Left colon (tissue), 2 donors: ENCODE data around the gene ID3. TPM values are rescaled to one million over a fixed set of nuclear protein-coding genes. Genes with fewer than 3 reads are reported as not detected.
A peak's percentile ranks its signal among the peaks of the same experiment; 100 is the strongest.
"Not testable (repeated sequence)": the region's sequence is repeated elsewhere in the genome, so short reads cannot be mapped to it uniquely, and the experiment has no call there.

Experiments used
- ATAC-seq: fragments of 200-7000 bp; cut with Tn5 transposase; one replicate; pipeline ENCODE4 v1.9.1; 2020; ENCODE audit warnings: mild to moderate bottlenecking, moderate library complexity
- DNase-seq, 2 donors: peaks; one replicate each; pipeline ENCODE4 v3.0.0-alpha.2; 2020
- intact Hi-C, 2 donors: fragments of 100-400 bp; cut with DNase I in 1 of 2; cut with micrococcal nuclease in 1 of 2; formaldehyde crosslinking; loops; one replicate each; pipeline versions ENCODE4 v1.11.2 to v1.14.0; 2022; cut with DNase I, micrococcal nuclease
- total RNA-seq, 2 donors: library from RNA; stranded (reverse); fragmentation: NEBNext Ultra II Directional; extraction: Animal tissue kit (Norgen Biotek cat#: 25700); gene quantifications; one replicate each; pipeline ENCODE4 v1.2.1, GENCODE V29; 2021
- donor health status: DM: no; HTN: no; CAD: no.
- donor health status: DM: yes; HTN: yes; CAD: no.

ID3 gene
- total RNA-seq, 2 donors from 2014 or later, result 131 to 223 TPM

DNA sequence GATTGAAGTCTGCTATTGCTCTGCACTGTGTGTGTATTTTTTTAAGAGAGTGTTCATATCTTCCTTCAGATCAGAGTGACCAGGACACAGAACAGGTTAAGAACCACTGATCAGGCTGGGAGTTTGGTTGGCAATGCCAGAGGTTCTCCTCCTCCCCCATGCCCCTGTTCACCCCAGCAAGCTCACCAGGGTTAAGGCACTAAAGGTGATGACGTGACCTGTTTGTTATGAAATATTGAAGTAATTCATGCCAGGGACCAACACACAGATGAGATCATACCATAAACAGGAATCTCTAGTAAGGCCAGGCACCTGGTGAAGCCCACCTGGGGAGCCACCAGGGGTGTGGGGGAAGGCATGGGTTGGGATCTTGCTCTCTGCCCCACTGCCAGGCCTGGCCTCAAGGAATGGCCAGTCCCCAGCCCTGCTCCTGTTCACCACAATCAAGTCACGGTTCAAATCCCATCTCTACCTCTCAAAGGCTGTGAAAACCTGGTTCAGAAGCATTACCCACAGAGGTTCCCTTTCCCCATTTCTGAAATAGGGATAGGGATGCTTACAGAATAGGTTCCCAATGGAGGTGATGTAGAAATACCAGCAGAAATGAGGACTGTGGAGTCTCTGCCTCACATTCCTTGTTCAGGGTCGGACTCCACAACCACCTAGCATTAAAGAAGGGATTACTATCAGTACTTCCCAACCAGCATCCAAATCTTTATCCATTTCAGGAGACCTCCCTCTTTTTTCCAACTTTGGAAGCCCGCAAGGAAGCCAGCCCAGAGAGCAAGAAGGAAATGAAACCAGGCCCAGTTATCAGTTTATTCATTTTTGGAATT is 2.4 kb downstream of the ID3 start:
- intact Hi-C loops, result no loop called here

DNA sequence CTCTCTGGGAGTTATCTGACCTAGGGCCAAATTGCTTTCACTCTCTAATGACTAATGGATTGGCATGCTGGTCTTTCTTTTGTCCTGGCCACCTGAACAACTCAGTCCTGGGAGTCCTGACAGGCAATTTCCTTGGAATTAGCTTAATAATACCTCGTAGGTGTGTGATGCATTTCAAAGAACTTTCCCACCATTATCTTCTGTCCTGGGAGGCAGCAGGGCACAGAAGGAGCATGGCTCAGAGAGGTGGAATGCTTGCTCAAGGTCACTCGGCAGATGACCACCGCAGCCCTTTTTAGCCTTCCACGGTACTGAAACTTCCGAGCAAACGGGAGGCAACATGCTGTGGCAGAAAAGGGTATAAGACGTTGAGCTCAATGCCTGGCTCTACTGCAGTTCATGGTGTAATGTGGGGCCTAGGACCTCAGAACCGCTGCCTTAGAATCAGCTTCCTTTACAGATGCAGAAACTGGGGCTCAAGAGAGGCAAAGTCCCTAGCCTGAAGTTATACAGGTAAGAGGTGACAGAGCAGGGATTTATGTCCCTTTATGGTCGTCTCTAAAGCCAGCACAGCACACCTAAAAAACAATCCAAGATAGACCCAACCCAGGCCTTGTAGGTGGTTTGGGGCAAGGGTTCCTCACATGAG is 3.2 kb downstream of the ID3 start:
- intact Hi-C loops, result no loop called here
- ATAC-seq (peak; percentile 28), DNase-seq (peak in 1 of 2 donors; percentile 39)

More for the DNA sequence above, 2.4 kb downstream of the ID3 start:
- DNase-seq (no peak), ATAC-seq (peak; percentile 11)

DNA sequence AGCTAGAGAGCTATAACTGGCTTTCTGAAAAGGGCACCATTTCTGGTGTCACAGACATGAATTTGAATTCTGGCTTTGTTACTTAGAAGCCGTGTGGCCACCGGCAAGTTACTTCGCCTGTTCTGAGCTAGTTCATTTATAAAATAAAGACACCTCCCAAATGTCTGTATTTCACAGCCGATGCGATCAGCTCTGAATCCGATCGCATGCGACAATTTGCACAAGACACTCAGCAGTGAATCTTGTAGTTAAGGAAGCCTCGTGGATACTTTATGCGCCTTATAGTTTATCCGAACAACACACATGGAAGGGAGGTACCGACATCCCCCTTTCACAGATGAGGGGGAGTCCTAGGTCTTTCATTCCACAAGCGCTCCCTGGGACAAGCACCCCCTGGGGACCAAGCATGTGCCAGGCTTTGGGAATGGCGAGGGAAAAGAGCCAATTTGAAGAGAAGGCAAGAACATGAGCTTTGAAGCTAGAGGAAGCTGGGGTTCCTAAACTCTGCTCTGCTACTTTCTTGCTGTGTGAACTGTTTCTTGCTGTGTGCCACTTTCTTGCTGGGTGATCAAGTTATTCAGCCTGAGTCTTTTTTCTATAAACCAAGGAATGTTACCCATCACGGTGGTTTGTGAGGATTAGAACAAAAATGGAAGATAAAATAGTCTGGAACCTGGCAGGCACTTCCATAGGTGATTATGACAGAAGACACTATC is 3.9 kb downstream of the ID3 start:
- intact Hi-C loops, result no loop called here
- no peak for DNase-seq
- no peak for ATAC-seq

DNA sequence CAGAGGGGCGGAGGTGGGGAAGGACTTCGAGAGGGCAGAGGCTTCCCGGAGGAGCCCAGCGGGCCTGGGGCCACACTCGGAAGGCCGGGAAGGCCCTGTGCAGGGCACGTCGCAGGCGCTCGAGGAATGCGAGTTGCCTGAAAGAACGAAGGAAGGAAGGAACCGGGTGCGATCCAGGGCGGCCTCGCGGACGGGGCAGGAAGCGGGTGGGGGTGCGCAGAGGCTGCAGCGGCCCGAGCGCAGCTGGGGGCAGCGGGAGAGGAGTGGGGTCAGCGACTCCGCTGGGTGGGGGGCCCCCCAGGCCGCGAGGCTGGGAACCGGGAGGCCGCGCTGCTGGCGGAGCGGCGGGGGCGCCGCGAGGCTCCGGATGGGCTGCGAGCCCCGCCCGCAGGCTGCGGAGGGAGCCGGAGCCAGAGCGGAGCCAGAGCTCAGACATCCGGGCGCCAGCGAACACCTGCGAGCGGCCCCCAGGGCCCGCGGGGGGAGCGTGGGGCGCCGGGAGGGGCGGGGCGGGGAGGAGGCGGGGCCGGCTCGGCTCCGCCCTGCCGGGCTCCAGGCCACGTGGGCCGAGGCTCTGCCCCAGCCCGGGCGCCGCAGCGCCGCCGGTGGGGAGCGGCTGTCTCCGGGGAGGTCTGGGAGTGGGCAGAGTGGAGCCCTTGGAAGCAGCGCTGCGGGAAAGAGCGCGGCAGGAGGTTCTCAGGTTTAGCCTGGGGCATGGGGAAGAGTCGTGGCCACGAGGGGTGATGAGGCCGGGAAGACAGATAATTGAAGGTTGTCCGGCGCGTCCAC is 4.6 kb downstream of the ID3 start:
- ATAC-seq (peak; percentile 54), DNase-seq (peak; percentile 83 to 85)
- intact Hi-C loops, result no loop called here

DNA sequence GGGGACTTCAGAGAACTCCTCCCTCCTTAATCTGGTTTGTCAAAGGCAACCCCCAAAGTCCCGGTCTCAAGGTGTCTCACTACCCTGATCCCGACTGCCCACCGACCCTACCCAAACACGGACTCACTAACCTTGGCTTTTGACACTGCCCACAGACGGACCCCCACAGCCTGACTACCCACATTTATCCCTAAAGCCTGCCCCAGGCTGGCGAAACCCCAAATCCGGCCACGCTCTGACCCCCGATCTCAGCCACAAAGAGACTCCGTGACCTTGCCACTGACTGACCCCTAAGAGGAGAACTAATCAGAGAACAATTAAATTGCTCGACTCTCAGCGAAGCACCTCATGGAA is 5.2 kb downstream of the ID3 start:
- intact Hi-C loops, result no loop called here

DNA sequence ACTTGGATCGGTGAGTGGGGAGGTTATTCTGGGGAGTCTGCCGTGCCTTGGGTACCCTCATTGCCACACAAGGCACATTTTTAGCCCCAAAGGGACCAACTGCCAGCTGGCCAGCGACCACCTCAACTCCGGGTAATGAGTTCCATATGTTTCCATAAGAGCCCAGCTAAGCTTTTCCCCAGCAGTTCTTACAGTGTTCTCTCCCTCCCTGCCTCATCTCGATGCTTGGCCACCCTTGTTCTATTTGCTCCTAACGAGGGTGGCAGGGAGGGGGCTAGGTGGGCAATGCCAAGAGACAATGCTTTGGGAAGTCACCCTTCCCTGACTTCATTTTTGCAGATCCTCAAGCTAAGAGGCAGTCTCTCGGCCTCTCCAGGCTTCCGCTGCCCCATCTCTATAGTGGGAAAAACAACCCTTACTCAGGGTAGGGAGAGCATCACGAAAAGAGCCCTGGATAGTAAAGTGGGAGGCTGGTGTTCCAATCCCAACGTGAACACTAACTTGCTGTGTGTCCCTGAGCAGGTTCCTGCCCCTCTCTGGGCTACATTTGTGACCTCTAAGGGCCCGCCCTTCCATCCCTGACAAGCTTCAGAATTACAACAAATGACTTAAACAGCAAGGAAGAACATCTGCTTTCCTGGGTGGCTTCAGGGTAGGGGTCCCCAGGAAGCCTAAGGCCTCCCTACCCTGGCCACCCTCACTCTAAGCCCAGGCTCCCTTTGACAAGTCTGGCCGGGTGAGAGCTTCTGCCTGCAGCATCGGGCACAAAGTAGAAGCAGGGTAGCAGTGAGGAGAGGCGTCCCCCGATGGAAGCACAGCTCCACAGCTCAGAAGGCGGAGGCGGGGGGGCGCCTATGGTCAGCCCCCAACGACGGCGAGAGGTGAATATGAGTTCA is 5.8 kb downstream of the ID3 start:
- intact Hi-C loops, result no loop called here
- DNase-seq (peak in 1 of 2 donors; percentile 40), ATAC-seq (no peak)

More for the DNA sequence above, 5.2 kb downstream of the ID3 start:
- DNase-seq, result no peak
- no peak for ATAC-seq

DNA sequence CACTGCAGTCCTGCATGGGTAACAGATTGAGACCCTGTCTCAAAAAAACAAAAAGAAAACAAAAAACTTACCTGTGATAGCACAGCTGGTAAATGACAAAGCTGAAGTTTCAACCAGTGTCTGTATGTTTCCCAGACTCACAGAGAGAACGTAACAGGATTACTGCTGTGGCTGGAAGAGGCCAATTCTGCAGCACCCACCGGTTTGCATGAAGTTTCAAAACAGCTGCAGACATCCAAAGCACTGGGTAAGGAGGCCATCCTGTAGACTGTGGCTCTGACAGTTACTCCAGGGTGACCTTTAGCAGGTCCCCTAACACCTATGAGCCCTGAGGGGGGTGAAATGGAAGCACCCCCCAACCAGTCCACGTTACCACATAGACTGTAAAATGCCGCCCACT is 7.5 kb downstream of the ID3 start:
- ATAC-seq (no peak), DNase-seq (no peak)
- intact Hi-C loops, result no loop called here

DNA sequence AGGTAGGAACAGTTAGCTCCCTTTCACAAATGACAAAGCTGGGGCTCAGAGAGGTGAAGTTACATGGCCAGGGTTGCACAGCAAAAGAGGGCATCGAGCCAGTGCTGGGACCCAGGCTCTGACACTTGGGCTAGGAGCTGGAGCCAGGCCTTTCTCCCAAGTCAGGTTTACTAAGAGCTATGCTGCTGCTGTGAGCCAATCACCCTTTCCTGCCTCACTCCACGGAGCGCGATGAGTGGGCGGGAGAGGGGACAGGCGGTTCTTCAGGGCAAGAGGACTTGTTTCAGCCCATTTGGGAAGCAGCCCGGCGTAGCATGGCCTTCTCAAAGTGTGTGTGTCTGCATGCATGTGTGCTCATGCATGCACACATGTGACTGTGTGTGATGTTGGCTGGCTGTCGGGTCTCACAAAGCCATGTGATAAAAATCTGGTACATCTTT is 10.6 kb downstream of the ID3 start:
- ATAC-seq (no peak), DNase-seq (peak in 1 of 2 donors; percentile 59)
- intact Hi-C loops, result no loop called here

DNA sequence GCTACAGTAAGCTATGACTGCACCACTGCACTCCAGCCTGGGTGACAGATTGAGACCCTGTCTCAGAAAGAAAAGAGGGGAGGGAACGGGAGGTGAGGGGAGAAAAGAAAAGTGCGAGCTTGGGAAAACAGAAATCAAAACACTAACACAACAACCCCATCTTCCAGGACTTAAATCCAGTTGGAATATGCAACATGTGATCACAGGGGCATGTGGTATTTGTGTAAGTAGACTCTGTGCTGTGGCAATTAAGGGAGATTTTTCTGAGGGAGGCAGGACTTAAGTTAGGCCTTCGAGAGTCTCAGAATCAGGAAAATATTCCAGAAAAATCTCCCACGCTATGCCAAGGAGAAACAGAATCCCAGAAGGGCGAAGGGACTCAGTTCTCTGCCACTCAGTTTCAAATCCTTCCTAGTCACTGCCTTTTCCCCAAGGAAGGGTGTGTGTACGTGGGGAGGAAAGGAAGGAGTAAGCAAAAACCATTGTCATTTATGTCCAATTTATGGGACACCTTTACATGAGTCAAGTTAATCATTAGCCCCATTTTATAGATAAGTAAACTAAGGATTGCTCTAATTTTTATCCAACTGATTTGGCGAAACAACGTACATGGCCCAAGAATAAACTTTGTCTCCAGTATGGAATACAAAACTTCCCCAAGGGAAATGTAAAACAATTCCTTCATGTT is 12.3 kb downstream of the ID3 start:
- intact Hi-C loops, result no loop called here
- ATAC-seq (peak; percentile 72), DNase-seq (no peak)

DNA sequence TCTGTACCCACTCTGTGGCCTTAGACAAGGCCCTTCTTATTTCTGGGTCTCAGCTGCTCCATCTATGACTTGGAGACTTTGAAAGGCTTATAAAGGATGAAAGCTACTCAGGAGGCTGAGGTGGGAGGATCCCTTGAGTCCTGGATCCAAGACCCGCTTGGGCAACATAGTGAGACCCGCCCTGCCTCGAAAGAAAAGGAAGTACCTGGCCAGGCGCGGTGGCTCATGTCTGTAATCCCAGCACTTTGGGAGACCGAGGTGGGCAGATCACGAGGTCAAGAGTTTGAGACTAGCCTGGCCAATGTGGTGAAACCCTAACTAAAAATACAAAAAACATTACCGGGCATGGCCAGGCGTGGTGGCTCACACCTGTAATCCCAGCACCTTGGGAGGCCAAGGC is 13.4 kb downstream of the ID3 start:
- intact Hi-C loops, result loop anchor here in 1 of 2 donors (2.0 kb wide), 1 partner anchor 91 kb away; no protein-coding TSS in a partner anchor
- DNase-seq (peak; percentile 59 to 67), ATAC-seq (peak; percentile 42)

DNA sequence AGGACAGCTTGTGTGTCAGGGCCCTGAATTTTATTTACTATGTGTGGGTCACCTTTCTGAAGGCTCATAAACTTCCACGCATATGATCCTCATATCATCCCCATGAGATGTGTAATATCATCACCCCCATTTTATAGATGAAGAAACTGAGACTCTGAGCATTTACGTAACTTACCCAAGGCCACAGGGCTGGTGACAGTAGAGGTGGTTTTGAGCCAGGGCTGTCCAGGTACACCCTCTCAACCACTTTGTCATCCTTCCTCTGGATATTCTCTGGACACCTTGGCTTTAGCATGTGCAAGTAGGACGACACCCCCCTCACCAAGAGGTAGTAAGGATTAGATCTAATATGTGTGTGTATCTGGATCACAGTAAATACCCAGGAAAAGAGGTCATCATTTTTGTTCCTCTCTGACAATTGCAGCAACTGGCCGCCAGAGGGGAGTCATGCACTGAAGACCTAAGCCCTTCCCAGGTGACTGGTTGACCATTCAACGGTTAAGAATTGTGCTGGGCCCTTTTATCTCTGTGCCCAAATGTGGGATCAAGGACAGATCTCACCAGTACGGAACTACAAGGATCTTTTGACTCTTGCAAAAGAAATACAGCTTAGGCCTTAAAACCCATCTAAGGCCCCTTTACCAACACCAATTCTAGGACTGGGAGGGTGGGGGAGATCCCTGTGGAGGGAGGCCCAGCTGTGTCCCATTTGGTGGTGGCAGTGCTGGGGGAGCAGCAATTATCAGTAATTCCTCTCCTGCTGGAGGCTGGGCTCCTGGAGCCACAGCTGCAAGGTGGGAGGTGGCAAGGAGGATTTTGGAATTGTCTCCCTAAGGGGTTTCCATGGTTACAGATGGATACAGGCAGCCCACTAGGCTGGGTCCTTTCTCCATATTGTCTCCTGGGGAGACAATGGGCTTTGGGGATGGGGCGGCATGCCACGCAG is 14.6 kb downstream of the ID3 start:
- intact Hi-C loops, result loop anchor here (2.0 to 5.0 kb wide), 3 partner anchors 47 to 93 kb away; no protein-coding TSS in a partner anchor
- ATAC-seq (peak; percentile 50), DNase-seq (peak; percentile 60 to 81)

DNA sequence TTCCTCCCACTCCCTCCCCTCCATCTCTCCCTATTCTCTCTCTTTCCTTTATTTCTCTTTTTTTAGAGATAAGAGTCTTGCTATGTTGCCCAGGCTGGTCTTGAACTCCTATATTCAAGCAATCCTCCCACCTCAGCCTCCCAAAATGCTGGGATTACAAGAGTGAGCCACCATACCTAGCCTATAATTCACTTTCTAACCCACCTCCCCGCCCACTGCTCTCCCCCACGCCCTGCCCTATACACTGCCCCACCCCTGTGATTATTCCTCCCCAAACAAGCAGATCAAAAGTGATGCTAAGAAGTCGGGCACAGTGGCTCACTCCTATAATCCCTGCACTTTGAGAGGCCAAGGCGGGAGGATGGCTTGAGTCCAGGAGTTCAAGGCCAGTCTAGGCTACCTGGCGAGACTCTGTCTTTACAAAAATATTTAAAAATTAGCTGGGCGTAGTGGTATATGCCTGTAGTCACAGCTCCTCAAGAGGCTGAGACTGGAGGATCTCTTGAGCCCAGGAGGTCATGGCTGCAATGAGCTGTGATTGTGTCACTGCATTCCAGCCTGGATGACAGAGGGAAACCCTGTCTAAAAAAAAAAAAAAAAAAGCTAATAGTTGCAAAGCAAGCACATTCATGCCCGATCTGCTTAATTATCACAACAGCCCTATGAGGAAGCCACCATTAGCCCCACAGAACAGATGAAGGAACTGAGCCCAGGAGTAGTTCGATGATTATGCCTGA is 15.4 kb downstream of the ID3 start:
- intact Hi-C loops, result loop anchor here (2.0 to 5.0 kb wide), 3 partner anchors 47 to 93 kb away; no protein-coding TSS in a partner anchor
- DNase-seq (no peak), ATAC-seq (no peak)

DNA sequence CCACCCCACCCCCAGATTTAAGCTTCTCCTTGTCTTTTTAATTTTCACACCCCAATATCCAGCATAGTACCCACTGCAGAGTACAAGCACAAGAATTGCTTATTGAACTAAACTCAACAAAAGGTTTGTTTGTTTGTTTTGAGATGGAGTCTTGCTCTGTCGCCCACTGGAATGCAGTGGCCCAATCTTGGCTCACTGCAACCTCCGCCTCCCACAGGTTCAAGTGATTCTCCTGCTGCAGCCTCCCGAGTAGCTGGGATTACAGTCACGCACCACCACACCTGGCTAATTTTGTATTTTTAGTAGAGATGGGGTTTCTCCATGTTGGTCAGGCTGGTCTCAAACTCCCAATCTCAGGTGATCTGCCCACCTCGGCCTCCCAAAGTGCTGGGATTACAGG is 16.4 kb downstream of the ID3 start:
- intact Hi-C loops, result loop anchor here (5.0 kb wide), 2 partner anchors 46 to 94 kb away; no protein-coding TSS in a partner anchor
- not testable (repeated sequence) for DNase-seq, ATAC-seq

DNA sequence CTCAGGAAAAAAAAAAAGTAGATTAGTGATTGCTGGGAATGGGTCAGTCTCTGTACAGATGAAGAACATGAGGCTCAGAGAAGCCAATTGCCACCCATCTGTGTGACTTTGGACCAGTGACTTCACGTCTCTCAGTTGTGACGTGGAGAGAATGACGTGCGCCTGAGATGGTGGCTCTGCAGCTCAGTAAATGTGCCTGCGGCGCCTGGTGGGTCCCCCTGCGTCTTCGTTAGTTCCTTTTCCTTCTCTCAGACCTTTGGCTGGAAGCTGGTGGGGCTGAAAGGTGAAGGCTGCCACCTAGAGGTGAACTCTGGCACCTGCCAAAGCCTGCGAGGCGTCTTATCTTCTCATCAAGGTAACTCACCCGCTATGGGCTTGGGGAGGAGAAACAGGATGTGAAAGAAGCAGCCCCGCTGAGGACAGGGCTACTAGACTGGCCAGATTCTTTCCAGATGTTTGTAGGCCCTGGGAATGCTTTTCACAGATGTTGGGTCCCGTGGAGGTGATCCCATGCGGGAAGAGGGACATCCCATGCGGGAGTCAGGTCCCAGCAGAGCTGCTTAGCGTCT is 19.5 kb downstream of the ID3 start:
- intact Hi-C loops, result loop anchor here (5.0 kb wide), 2 partner anchors 42 to 98 kb away; no protein-coding TSS in a partner anchor
- peak; percentile 87 to 92 for DNase-seq
- peak; percentile 82 for ATAC-seq
